RWPE1 (cell line): ENCODE results near the gene VEZT.

Source experiments
- CTCF ChIA-PET: fragments of 350-600 bp; sonication (Branson Sonifier 250); formaldehyde crosslinking; extraction: SDS; loops from one replicate; lab custom pipeline; 2021; lab: Yijun Ruan, JAX
- POLR2A ChIA-PET: fragments of 400-600 bp; formaldehyde crosslinking; extraction: SDS; loops from one replicate; lab custom pipeline; 2020; ENCODE audit warnings: antibody characterized with exemption; ENCODE audit not compliant: low non-redundant PET; lab: Yijun Ruan, JAX
- DNase-seq: peaks from one replicate; pipeline ENCODE4 v3.0.0; 2012; ENCODE audit warnings: low spot score
- H3K27ac ChIP-seq: fragments of 450-650 bp; 2 replicates; pipeline ENCODE4 v1.5.1; 2017
- CTCF ChIP-seq: fragments of 450-650 bp; conservative IDR thresholded peaks from 2 replicates; pipeline ENCODE4 v1.5.1; 2017; ENCODE audit warnings: low read depth, mild to moderate bottlenecking

The VEZT gene

GRCh38 chr12:95178136-95178535 is 39.5 kb upstream of the VEZT start:
- CTCF ChIA-PET: no interaction called here
- no peak overlapping the region for H3K27ac ChIP-seq
- DNase-seq: no peak
- TF ChIP-seq CTCF: no peak
- POLR2A ChIA-PET: no interaction called here

GRCh38 chr12:95179011-95179410 is 38.6 kb upstream of the VEZT start:
- TF ChIP-seq CTCF: no peak
- no peak overlapping the region for H3K27ac ChIP-seq
- ChIA-PET CTCF (interaction anchor here (0.6 kb wide), 1 partner anchor 9 kb away, joined by 4 read pairs; no protein-coding TSS in a partner anchor), POLR2A (no interaction called here)
- DNase-seq: no peak

DNA sequence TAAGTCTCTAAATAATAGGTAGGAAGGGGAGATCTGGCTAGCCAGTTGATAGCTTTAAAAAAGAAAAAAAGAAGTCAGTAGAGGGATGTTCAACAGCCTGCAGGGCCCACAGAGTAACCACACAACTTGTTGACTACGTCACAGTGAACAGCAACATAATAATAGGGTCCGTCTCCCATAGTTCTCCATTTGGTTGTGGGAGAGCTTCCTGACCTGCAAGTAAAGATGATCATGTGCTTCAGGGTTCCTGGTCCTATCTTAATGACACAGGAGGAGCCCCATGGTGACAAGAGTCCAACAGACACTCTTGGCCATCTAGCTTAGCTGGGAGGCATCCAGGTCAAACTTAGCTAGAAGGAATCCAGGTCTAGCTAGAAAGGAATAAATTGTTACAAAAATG is 36.5 kb upstream of the VEZT start:
- H3K27ac ChIP-seq: no peak overlapping the region
- no peak for DNase-seq
- ChIA-PET POLR2A (no interaction called here), CTCF (no interaction called here)
- no peak for TF ChIP-seq CTCF

DNA sequence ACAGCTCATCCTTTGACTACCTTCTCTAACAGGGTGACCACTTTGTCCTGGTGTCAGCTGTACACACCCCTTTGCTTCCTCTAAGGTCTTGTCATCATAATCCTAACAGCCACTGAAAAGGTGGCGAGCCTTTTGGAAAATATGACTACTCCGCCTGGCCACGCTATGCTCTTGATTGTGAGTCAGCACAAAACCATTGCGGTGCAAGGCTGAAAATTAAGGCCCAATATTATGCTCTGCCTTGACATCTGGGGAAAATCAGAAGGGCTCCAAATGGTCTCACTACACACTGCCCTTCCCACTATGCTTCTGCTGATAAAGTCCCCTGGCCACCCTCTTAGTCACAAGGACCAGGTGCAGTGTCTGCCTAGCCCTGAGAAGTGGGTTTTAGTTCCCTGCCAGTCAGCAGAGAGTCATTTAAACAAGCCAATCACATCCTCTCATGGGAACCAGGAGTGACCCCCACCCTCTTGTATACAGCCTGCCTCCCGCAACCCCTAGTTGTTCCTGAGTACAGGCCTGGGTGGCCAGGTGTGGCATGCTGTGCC is 34.7 kb upstream of the VEZT start:
- peak; percentile 29 for DNase-seq
- peak overlapping the region; percentile 59 for H3K27ac ChIP-seq
- POLR2A ChIA-PET: no interaction called here
- CTCF ChIA-PET: no interaction called here
- TF ChIP-seq CTCF: no peak

- no peak for DNase-seq
- TF ChIP-seq CTCF: no peak
- H3K27ac ChIP-seq: no peak overlapping the region
- ChIA-PET POLR2A (no interaction called here), CTCF (interaction anchor here (0.6 kb wide), 1 partner anchor 44 kb away, joined by 5 read pairs; no protein-coding TSS in a partner anchor)
Measured at GRCh38 chr12:95184121-95184520, 33.5 kb upstream of the VEZT start.

DNA sequence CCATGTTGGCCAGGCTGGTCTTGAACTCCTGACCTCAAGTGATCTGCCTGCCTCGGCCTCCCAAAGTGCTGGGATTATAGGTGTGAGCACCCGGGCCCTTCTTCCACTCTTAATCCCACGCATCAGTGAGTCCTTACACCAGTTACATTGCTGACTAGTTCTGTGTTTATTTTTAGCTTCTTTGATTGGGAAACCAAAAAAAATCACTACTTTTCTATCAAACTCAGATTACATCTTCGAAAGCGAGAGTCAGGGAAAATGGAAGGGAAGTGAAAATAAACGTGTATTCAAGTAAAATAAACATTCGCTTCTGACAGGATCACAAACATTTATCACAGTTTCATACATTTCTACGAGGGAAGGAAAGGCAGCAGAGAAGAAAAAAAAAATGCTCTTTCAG is 32.5 kb upstream of the VEZT start:
- DNase-seq: no peak
- CTCF ChIA-PET: interaction anchor here (0.5 to 0.6 kb wide), 2 partner anchors 22 to 68 kb away, joined by 3 to 5 read pairs; no protein-coding TSS in a partner anchor
- 0 out of 2 replicates have a peak overlapping the region, but pooled peaks have one; percentile 3 for H3K27ac ChIP-seq
- TF ChIP-seq CTCF: no peak
- POLR2A ChIA-PET: no interaction called here
